EH (cell line): Measurements from ENCODE around the gene PKN2.
"Not testable (repeated sequence)": the region's sequence is repeated elsewhere in the genome, so short reads cannot be mapped to it uniquely, and the experiment has no call there.

ENCODE experiments used
- DNase-seq: peaks from one replicate; pipeline ENCODE4 v3.0.0-alpha.2; 2015; ENCODE audit warnings: low read depth

PKN2 gene

GRCh38 chr1:88880717-88881116 is 196.6 kb downstream of the PKN2 start:
- DNase-seq: not testable (repeated sequence)

DNA sequence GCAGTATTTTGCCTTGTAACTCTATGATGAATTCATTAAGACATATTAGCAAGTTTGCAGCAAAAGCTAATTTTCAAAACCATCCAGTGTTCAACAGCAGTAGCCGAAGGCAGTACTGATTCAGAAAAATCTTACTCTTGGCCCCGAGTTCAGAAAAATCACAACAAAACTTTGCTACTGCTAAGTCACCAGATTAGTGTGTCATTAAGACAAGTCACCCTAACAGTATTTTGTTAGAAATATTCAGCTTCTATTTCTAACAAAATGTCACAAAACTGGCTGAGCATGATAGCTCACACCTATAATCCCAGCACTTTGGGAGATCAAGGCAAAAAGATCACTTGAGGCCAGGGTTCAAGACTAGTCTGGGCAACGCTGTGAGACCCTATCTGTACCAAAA is 199.1 kb downstream of the PKN2 start:
- no peak for DNase-seq
